DND-41 (cell line): ENCODE results near the gene HSD17B11.

ENCODE experiments used
- ATAC-seq: fragments of 200-7000 bp; cut with Tn5 transposase; 3 replicates; pipeline ENCODE4 v1.9.1; 2021; ENCODE audit warnings: low read depth; ENCODE audit not compliant: insufficient read depth
- DNase-seq: peaks from one replicate; pipeline ENCODE4 v3.0.0-alpha.2; 2020
- H2AFZ ChIP-seq: 2 replicates; pipeline ENCODE4 v1.6.0; 2012; ENCODE audit warnings: low read depth, low read length
- H3K27ac ChIP-seq: 2 replicates; pipeline ENCODE4 v1.5.1; 2012; ENCODE audit warnings: low read length, inconsistent platforms
- H3K27me3 ChIP-seq: fragments of 200-600 bp; sonication (generic); 2 replicates; pipeline ENCODE4 v1.6.0; 2012; ENCODE audit warnings: low read length, mild to moderate bottlenecking, inconsistent platforms; ENCODE audit not compliant: insufficient read depth, poor library complexity
- H3K36me3 ChIP-seq: 2 replicates; pipeline ENCODE4 v1.5.1; 2012; ENCODE audit warnings: low read length, inconsistent platforms; ENCODE audit not compliant: insufficient read depth
- H3K4me1 ChIP-seq: 2 replicates; pipeline ENCODE4 v1.5.1; 2012; ENCODE audit warnings: mild to moderate bottlenecking, low read length; ENCODE audit not compliant: insufficient read depth
- H3K4me2 ChIP-seq: 2 replicates; pipeline ENCODE4 v1.6.0; 2012; ENCODE audit warnings: mild to moderate bottlenecking, moderate library complexity, low read length, inconsistent platforms; ENCODE audit not compliant: insufficient read depth
- H3K4me3 ChIP-seq, 2 experiments: fragments of 200-600 bp in 1 of 2; shearing (Covaris generic) in 1 of 2; 2 replicates each; pipeline ENCODE4 v1.5.1; 2012 to 2016; ENCODE audit warnings: inconsistent platforms in 2 of 2, low read length in 2 of 2, mild to moderate bottlenecking in 2 of 2, low read depth in 1 of 2, moderate library complexity in 1 of 2
- H3K79me2 ChIP-seq: 2 replicates; pipeline ENCODE4 v1.6.0; 2012; ENCODE audit warnings: low read length, inconsistent platforms; ENCODE audit not compliant: insufficient read depth
- H3K9ac ChIP-seq: 2 replicates; pipeline ENCODE4 v1.6.0; 2012; ENCODE audit warnings: low read depth, mild to moderate bottlenecking, inconsistent platforms, low read length, moderate library complexity
- H3K9me3 ChIP-seq: 2 replicates; pipeline ENCODE4 v1.5.1; 2012; ENCODE audit warnings: low read length, moderate library complexity, mild to moderate bottlenecking, inconsistent platforms; ENCODE audit not compliant: insufficient read depth, severe bottlenecking
- H4K20me1 ChIP-seq: 2 replicates; pipeline ENCODE4 v1.6.0; 2012; ENCODE audit warnings: low read length; ENCODE audit not compliant: insufficient read depth
- EZH2 ChIP-seq: IDR thresholded peaks from 3 replicates; pipeline ENCODE4 v1.6.1; 2012; ENCODE audit warnings: borderline replicate concordance, low read depth, mild to moderate bottlenecking, moderate library complexity, low read length, inconsistent platforms; ENCODE audit not compliant: severe bottlenecking
- TF ChIP-seq, protein P1 (sequence below): IDR thresholded peaks from 2 replicates; pipeline ENCODE4 v1.5.1; 2012; ENCODE audit warnings: borderline replicate concordance, low read length, moderate library complexity, mild to moderate bottlenecking; ENCODE audit not compliant: poor library complexity, severe bottlenecking; ENCODE audit errors: extremely low read depth

HSD17B11 gene, protein sequence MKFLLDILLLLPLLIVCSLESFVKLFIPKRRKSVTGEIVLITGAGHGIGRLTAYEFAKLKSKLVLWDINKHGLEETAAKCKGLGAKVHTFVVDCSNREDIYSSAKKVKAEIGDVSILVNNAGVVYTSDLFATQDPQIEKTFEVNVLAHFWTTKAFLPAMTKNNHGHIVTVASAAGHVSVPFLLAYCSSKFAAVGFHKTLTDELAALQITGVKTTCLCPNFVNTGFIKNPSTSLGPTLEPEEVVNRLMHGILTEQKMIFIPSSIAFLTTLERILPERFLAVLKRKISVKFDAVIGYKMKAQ

DNA sequence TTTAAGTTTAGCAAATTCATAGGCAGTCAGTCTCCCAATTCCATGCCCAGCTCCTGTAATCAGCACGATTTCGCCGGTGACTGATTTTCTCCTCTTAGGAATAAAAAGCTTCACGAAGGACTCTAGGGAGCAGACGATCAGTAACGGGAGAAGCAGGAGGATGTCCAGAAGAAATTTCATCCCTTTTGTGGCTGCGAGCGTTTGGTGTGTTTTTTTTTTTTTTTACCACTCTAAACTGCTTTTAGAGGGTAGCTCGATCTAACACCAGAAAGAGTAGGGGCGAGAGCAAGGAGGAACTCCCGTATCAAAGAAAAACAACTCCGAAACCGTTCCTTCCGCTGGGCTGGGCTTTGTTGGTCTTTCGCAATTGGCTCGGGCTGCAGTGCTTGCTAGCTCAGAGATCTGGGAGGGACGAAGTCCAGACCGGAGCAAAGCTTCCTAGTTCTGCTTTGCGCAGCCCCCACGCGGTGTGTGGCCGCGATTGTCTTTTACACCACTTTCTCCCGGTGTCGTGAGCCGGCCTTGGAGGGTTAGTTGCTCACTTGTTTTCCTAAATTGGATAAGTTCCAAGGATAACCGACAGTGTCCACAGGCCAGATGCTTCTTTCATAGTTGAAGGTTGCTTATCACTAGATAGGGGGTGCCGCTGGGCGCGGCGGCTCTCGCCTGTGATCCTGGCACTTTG lies at the start of gene HSD17B11:
Gene HSD17B11, minus strand, starts transcription at position 298 of the 685 bp plus-strand sequence. Its CDS starts 118 bp downstream, at position 180.
- DNase-seq (peak; percentile 93), ATAC-seq (peak; percentile 97)
- H3K36me3 ChIP-seq: peaks cover 3% of the 10 kb centered on the region; the same call in 1 of the 2 replicates
- peaks cover 45% of the 10 kb centered on the region for H3K4me1 ChIP-seq
- peak within 1 kb of the TSS; percentile 96 for H3K27ac ChIP-seq
- no peaks in the 10 kb centered on the region for H3K27me3 ChIP-seq
- peak within 1 kb of the TSS; percentile 79 to 98 for H3K4me3 ChIP-seq
- no peak for TF ChIP-seq EZH2
- TF ChIP-seq, protein P1, sequence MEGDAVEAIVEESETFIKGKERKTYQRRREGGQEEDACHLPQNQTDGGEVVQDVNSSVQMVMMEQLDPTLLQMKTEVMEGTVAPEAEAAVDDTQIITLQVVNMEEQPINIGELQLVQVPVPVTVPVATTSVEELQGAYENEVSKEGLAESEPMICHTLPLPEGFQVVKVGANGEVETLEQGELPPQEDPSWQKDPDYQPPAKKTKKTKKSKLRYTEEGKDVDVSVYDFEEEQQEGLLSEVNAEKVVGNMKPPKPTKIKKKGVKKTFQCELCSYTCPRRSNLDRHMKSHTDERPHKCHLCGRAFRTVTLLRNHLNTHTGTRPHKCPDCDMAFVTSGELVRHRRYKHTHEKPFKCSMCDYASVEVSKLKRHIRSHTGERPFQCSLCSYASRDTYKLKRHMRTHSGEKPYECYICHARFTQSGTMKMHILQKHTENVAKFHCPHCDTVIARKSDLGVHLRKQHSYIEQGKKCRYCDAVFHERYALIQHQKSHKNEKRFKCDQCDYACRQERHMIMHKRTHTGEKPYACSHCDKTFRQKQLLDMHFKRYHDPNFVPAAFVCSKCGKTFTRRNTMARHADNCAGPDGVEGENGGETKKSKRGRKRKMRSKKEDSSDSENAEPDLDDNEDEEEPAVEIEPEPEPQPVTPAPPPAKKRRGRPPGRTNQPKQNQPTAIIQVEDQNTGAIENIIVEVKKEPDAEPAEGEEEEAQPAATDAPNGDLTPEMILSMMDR: peak; percentile 38
- no peaks in the 10 kb centered on the region for H4K20me1 ChIP-seq
- H3K9ac ChIP-seq: peak within 1 kb of the TSS; percentile 82
- H2AFZ ChIP-seq: peak within 1 kb of the TSS; percentile 92
- H3K9me3 ChIP-seq: no peaks in the 10 kb centered on the region
- H3K79me2 ChIP-seq: peaks cover 49% of the 10 kb centered on the region
- peak within 1 kb of the TSS; percentile 80 for H3K4me2 ChIP-seq

DNA sequence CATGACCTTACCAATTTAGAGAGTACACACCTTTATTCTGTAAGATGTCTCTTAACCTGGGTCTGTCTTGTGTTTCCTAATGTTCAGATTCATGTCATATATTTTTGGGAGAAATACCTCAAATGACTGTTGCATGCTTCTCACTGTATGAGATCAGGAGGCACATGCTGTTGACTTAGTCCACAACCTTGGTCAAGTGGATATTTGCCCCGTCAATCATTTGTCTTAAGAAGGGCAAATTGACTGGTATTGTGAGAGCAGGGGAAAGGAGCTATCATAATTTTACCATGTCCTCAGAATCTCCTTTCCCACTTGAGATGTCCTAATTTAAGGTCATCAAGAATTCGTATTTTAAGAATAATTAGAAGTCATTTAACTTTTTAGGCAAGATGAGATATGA lies 42.4 kb upstream of the HSD17B11 start:
- Histone ChIP-seq H3K79me2 (peaks cover 72% of the 10 kb centered on the region), H3K27ac (no peak overlapping the region), H3K4me2 (no peak overlapping the region), H3K36me3 (peaks cover 20% of the 10 kb centered on the region), H3K4me3 (no peak overlapping the region), H3K27me3 (no peaks in the 10 kb centered on the region), H3K4me1 (no peaks in the 10 kb centered on the region), H3K9ac (no peak overlapping the region), H2AFZ (no peak overlapping the region), H3K9me3 (no peaks in the 10 kb centered on the region), H4K20me1 (no peaks in the 10 kb centered on the region; the same call in 1 of the 2 replicates)
- no peak for ATAC-seq
- TF ChIP-seq, protein P1: no peak
- no peak for TF ChIP-seq EZH2
- no peak for DNase-seq

DNA sequence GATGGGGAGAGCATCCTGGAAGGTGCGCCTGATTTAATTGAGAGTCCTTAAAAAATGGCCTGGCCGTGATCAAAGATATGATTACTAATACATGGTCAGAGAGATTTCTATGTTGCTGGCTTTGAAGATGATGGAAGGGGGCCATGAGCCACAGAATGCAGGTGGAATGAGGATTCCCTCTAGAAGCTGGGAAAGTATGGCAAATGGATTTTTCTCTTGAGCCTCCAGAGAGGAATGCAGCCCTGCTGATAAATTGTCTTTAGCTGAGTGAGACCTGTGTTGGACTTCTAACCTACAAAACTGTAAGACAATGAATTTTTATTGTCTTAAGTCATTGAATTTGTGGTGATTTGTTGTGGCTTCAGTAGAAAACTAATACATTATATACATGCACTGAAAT lies 39.0 kb upstream of the HSD17B11 start:
- TF ChIP-seq EZH2: no peak
- TF ChIP-seq, protein P1: no peak
- no peaks in the 10 kb centered on the region for H3K9me3 ChIP-seq
- no peak for ATAC-seq
- no peak for DNase-seq
- no peak overlapping the region for H3K27ac ChIP-seq
- H3K27me3 ChIP-seq: no peaks in the 10 kb centered on the region
- peaks cover 91% of the 10 kb centered on the region for H3K79me2 ChIP-seq
- H3K4me1 ChIP-seq: peaks cover 2% of the 10 kb centered on the region
- no peaks in the 10 kb centered on the region; the same call in 1 of the 2 replicates for H4K20me1 ChIP-seq
- no peak overlapping the region for H3K4me2 ChIP-seq
- H3K4me3 ChIP-seq: no peak overlapping the region
- no peak overlapping the region for H3K9ac ChIP-seq
- H3K36me3 ChIP-seq: peaks cover 2% of the 10 kb centered on the region; the same call in 1 of the 2 replicates
- H2AFZ ChIP-seq: no peak overlapping the region
